TTC549 (cell line): ENCODE data around the gene CHI3L1.

Source experiments
- FAIRE-seq: peaks from 2 replicates; lab custom pipeline; 2012; peaks lifted over from hg19 to GRCh38; lab: Jason Lieb, UNC

CHI3L1 gene

DNA sequence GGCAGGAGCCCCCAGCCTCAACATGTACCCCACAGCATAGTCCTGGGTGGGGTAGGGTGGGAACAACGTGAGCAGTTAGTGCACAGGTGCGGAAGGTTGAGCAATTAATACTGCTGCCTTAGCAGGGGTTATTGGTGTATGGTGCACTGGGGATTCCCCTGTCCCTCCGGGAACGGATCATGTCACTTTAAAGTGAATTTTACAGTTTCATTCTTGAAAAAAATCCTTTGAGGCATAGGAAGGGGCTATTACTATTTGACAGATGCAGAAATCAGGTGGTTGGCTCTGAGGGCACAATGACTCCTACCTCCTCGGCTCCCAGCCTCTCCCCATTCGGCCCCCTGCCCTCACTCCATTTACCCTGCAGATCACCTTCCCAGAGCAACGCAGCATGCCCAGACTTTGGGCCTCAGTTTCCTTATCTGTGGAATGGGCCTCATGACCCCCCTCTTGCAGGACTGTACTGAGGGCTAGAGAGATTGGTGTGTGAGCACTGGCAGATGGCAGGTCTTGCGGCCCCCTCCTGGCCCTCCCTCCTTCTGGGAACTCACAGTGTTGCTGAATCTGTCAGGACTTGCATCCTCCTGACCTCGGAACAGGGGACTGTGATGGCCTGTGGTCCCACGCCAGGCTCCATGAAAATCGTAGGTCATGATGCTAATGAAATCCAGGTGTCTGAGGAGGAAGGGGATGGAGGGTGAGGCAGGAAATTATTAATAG, 5.7 kb downstream of the CHI3L1 start:
- FAIRE-seq: no peak

DNA sequence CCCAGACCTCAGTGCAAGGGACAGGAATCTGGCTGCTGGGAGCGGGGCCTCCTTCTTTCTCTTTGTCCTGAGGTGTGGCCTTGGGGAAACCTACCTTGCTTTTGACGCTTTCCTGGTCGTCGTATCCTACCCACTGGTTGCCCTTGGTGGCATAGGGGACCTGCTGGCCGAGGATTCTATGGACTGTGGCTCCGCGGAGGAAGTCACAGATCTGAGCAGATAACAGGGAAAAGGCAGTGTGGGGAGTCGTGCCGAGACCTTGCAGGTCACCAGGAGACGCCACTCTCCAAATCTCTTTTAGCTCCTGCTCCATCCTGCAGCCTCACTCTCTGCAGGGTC, 6.9 kb downstream of the CHI3L1 start:
- FAIRE-seq: no peak

DNA sequence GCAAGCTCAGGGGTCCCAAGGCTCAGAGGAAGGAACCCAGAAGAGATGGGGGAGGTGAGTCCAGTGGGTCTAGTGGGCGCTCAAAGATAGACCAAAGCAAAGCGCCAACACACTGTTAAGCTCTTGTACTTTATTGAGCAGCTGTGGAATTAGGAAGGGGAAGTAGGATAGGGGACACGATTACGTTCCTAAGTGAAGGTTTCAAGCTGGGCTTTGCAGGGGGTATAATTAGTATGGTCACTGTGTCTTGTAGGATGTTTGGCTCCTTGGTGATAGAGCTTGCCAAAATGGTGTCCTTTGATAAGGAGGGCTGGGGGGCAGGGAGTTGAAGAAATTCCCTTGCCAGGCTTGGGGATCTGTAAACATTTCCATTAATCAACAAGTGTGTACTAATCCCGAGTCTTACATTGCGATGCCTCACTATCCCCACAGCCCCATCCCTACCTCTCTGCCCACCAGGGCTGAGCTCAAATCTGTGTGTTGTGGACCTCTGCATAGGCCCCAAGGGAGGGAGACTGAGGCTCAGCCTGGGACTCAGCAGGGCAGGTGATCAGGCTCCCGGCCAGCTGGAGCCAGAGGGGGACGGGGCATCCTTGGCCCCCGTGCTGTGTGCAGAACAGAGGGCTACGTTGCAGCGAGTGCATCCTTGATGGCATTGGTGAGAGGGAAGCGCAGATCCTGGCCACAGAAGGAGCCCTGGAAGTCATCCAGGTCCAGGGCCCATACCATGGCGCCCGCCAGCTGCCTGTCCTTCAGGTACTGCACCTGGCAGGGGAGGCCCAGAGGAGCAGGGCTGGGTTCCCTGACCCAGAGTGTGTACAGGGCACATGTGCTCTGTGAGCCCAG, 7.5 kb downstream of the CHI3L1 start:
- FAIRE-seq: no peak

DNA sequence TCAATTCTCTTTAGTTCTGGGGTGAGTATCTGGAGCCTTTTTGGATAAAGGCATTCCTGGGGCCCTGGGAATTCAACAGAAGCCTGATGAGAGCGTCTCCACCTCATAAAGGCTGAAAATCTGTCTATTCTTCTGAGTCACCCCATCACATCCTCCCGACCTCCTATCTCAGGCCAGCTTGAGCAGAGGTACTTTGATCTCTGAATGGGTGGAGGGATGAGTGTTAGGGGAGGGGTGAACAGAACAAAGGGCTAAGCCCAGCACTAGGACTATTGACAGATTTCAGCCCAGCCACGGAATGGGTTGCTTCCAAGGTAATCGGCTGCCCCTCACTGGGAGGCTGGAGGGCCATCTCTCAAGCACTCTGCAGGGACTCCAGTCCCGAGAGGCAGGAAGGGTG, 8.4 kb downstream of the CHI3L1 start:
- FAIRE-seq: no peak

DNA sequence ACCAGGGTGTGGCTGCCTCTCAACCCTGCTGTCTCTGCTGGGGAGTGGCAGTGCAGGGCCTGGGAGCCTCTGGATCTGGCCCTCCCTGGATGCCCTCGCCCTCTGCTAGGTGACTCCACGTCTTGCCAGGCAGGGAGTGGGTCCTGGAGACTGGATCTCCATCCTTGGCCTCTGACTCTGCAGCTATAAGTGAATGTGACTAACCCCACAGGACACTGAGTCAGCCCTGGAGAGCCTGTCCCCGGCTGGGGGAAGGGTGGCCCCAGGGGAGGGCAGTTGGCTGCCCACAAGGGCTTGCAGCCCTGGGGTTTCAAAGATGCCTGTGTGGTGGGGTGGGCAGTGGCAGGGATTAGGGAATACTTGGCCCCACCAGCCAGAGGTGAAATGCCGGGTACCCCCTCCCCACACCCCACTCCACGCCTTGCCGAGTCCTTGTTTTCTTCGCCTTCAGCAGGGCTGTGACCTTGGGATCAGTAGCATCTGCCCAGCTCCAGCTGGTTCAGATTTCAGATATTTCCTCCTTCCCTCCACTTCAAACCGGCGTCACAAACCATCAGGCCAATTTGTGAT, 8.9 kb downstream of the CHI3L1 start:
- FAIRE-seq: no peak

DNA sequence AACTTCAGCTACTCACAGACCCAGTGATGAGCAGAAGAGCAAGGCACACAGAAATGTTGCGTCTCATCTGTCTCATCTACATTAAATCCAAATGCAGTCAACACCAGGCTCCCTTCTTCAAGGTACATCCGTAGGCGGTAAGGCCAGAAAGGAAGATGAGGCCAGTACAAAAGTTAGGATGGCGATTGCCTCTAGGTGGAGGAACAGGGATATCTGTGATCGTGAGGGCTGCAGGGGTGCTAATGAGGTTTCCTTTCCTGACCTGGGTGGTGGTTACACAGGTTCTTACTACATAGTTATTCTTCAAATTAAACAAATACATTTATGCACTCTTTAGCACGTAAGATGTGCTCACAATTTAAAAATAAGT, 9.5 kb downstream of the CHI3L1 start:
- FAIRE-seq: no peak

DNA sequence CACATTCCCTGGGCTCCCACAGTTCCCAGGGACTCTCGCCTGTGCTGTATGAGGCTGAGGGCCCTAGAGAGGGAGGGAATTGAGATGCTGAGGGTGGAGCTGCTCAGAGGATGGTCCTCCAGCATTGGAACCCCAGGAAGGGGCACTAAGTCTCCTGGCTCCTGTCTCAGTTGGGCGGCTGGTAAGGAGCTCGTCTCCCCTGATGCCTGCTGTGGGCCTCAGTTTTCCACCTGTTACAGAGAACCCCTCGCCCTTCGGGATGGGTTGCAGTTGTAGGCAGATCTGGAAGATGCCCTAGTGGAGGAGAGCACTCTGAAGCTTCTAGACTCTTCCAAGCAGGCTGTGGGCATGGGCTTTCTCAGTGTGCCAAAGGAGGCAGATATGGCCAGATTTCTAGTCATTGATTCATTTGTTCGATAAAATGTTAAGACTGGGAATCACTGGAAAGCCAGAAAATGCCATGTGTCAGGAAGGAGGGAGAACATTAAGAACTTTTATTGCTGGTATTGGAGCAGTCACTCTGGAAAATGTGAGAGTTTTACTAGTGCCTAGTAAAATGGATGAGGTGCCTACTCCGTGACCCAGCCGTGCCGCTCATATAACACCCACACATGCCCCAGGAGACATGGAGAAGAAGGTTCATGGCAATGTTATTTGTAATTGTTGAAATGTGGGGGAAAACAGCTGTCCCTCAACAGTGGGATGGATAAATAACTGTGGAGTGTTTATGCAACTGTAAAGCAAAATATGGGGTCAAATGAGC, 10.1 kb downstream of the CHI3L1 start:
- no peak for FAIRE-seq

DNA sequence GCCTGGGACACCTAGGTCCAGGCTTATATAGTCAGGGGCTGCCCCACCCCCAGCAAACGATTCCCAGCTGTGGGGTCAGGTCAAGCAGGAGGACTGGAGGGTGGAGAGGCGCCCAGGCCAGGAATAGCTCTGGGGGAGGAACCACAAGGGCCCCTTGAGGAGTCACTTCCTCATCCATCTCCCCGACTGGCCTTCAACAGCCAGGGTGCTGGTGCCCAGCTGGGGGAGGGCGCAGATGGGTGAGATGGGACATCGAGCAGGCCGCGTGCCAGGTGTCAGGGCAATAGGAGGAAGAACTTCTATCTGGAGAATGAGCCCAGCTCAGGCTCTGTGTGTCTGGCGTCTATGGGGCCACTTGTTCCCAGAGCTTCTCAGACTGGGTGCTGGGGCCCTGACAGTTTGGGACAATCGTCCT, 10.7 kb downstream of the CHI3L1 start:
- FAIRE-seq: no peak

DNA sequence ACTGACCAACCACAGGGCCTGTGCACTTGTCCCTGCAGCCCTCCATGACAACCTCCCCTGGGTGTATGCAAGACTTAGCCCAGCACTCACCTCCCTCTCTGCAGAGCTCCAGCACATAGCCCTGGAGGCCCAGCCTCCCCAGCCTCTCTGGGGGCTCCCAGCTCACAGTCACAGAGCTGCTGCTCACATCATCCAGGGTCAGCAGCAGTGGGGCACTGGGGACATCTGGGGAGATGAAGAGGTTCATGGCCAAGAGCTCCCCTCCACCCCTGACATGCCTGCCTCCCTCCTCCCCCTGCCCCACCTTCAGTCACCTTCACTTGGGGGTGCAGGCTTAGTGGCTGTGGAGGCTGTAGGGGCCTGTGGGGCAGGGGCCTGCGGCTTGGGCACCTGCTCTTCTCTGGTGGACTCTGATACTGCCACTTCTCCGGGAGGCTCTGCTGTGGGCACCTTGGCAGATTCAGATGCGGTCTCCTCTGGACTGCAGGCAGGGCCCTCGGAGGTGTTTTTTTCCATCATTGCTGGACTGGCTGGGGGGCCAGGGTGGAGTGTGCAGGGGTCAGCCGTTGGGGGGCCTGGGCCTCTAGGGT, 11.2 kb downstream of the CHI3L1 start, which contains the start of gene MYBPH:
TSS of gene MYBPH (minus strand) at position 590 of the 590 bp plus-strand sequence. CDS start at position 519, 71 bp downstream.
- FAIRE-seq: no peak

DNA sequence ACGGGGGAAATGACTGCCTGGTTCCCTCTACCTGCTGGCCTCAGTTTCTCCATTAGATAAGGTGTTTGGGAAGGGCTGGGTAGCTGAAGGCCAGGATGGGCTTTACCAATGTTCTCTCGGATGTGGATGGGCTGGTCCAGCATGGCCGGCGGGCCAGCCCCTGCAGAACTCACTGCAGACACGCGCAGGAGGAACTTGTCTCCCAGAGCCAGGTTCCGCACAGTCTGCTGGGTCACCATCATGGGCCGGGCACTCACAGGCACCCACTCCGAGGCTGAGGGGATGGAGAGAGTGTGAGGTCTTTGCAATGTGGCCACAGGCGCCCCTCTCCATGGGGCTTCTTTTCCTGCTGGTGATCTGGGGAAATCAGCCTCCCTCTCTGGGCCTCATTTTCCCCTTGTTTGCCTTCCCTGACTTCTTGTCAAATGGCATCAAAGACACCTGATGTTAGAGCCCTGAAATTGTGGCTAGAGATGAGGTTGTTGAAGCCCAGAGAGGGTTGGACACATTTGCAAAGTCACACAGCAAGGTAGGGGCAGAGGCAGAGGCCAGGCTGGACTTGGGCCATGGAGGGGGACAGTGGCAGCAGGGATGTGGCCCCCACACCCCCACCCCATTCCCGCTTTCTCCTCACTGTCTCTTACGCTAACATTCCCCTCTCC, 12.0 kb downstream of the CHI3L1 start:
- no peak for FAIRE-seq

DNA sequence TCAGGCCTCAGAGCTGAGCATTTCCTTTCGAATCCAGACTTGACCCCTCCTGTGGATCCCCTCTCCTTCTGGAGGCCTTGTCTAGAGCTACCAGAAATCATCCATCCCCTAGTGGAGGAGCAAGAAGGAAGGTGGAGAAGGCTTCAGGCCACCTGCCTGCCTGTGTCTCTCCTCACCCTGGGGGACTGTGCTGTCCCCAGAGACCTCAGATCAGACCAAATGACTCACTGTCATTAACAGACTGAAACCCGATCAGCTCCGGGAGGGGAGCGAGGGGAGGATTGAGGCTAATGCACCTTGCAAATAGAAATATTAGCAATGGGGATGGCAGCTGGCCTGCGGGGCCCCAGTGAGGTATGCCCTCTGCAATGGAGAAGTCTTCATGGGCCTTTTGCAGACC, 12.9 kb downstream of the CHI3L1 start:
- no peak for FAIRE-seq

DNA sequence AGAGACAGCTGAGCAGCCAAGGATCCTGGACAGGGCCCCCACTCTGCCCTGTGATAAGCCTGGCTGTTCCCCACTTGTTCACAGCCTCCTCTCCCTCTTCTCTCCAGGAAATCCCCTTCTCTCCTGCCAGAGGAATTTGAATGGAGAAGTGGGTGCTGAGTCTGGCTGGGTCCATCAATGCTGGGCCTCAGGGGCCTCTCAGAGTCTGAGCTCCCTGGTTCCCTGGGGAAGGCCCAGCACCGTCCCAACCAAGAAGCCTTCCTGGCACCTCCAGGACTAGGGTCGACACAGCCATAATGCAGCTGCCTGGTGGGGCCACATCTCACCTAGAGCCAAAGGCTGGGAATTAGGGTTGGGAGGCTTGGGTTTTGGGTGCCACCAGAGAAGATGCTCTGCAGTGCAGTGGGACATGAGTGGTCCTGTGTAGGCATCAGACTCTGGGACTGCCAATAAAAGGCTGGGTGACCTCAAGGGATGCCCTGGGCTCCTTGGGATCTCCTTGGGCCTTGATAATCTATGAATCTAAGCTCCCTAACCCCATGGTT, 13.4 kb downstream of the CHI3L1 start:
- FAIRE-seq: no peak

DNA sequence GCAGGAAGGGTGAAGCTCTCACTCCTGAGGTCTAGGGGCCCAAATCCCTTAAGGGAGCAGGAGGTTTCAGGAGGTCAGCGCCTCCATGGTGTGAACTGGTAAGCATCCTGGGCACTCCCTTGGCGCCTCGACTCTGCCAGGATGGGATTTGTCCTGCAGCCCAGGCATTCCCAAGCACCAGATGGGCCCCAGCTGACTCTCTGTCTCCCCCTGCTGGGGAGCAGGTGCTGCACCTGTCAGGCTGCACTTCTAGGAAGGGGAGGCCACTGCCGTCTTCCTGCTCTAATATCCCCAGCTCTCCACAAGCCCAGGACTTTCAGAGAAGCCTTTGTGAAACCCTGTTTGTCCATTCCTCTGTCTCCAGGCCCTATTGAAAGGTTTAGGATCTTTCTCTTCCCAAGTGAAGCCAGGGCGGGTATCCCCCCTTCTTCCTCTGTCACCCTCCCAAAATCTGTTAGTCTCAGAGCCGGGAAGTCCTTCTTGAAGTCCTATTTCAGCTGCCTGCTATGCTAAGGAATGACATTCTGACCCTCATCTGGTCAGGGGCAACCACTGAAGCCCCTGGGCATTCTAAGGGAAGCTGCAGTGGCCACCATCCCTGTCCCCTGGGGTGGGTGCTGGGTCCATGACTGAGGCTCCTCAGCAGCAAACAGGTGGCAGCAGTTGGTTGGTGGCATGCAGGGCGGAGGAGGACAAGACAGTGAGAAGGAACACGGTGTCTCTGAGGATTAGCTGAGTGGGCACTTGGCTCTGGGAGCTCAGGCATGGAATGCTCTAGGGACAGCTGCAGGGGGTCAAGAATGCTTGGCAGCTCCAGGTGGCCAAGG, 14.1 kb downstream of the CHI3L1 start:
- FAIRE-seq: no peak

DNA sequence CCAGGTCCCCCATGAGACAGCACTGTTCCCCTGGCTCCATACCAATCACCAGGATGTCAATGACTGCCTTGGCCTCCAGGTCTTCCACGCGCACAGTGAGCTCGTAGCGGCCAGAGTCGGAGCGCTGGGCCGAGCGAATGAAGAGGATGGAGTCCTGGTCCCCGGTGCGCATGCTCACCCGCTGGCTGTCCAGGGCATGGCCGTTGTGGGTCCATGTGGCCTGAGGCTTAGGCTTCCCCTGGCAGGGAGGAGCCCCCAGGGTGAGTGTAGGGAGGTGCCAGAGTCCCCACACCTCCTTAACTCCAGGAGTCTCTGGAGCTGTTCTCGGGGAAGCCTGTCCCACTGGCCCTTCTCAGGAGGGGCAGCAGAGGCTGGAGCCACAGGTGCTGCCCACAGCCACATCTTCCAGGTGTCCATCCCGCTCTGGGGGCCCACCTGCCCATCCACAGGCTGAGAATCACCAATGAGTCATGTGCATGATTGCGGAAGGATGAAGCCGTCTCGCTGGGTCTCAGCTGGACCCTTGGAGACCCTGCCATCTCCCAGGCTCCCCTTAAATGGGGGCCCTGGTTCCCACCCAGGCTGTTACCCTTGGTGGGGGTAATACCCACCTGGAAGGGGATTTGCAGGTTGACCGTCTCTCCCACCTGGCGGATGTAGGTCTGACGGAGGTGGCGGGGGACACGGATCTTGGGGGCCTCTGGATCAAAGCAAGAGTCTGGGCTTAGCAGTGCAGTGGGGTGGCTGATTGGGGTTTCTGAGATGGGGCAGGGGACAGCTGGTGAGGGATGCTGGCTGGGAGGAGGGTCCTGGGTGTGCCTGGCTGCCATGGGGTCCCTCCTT, 14.9 kb downstream of the CHI3L1 start:
- no peak for FAIRE-seq

DNA sequence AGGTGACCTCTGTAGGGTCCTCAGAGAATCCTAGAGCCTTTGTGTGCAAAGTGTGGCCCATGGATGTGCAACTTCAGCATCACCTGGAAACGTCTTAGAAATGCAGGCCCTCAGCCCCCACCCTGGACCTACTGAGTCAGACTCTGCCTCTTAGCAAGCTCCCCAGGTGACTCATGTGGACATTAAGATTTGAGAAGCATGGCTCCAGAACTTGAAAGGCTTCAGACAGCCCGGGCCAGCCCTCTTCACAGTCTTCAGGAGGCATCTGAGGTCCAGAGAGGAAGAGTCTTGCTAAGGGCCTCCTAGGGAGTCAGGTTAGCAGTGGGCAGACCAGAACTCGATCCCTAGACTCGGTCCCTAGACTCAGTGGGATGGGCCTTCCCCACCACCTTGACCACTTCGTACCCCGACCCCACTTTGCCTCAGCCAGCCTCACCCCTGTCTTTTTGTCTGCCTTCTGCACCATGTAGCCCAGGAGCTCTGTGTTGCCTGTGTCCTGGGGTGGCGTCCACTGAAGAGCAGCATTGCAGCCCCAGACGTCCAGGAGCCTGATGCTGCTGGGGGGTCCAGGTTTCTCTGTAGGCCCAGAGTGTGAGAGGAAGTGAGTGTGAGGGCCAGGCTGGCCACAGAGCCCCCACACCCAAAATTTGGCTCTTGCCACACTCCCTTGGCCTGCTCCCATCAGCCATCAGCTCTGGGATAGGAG, 15.7 kb downstream of the CHI3L1 start:
- FAIRE-seq: no peak

DNA sequence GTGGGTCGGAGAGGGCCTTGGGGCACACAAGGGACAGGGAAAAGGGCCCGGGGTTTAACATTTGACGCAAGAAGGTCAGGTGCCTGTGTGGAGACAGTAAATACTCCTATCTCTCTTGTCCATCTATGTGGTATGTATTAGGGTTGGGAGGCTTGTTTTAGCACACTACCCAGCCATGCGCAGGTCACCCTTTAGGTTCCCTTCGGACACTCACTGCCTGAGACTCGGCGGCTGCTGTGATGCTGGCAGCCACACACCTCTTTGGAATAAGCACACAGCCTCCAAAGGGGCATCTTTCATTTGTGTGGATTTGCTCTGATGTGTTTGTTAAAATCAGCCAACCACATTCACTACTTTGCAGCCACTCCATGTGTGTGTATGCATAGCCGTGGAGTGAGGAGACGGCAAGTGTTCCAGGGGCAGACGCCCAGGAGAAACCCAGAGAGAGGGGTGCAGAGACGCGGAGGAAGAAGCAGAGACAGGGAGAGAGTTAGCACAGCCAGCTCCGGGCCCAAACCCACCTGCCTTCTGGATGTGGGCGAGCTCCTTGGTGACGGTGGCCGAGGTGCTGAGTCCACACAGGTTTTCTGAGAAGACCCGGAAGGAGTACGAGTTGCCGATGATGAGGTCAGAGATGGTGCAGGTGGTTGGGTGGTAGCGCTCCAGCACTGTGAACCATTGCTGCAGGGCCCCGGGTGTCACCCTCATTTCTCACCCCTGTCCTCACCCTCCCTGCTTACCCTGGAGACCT, 16.6 kb downstream of the CHI3L1 start:
- no peak for FAIRE-seq

DNA sequence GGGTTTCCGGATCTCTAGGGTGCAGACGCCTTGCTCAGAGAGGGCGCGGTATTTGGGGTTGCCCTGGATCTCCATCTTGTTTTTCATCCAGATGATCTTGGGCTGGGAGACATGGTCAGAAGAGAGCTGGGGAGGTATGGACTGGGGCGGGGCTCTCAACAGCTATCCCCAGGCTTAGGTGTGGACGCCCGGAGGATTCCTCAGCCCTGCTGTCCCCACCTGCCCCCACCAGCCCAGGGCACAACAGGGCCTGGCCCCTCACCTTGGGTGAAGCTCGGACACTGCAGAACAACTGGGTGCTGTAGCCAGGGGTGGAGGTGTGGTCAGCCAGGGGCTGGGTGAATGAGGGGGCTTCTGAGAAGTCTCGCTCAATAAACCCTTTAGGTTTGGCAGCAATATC, 17.5 kb downstream of the CHI3L1 start:
- FAIRE-seq: no peak

DNA sequence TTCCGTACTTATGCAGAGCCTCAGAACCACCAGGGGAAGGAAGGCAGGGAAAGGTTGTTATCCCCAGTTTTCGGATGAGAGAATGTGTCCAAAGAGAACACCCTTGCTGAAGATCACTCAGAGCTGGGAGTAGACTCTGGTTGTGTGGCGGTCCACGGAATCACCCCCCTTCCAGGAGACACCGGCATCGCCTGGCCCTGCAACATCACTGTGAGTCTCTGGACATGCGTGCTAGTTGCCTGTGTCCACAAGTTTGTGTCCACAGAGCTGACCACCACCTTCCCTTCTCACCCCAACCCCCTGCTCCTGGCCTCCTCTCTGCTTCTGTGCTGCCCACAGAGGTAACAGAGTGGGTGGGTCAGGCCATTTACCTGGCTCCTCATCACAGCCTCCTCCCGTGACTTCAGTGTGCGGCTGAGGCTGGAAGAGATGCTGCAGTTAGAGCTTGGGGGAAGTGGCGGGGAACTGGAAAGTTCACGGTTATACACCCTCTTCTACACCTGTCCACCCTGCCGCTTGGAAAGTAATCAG, 18.2 kb downstream of the CHI3L1 start:
- no peak for FAIRE-seq
